Measurements from ENCODE around the gene OPRD1.

GRCh38 chr1:28898405-28898881 lies 86.5 kb downstream of the OPRD1 start:
- no peak for TF ChIP-seq CTCF (IDR thresholded peaks at IDR 0.05; ENCODE audit: low read depth, low read length)
- TF ChIP-seq EZH2phosphoT487 (IDR thresholded peaks at IDR 0.05; ENCODE audit: low read depth) = no peak
